Stimulated activated effector memory CD8-positive, alpha-beta T cell treated with anti-CD3 and anti-CD28 coated beads, Interleukin-12 subunit alpha, Interleukin-12 subunit beta, amount 100 ng/mL, for 72 hours (primary cell): Measurements from ENCODE around the gene PPM1A.

ENCODE experiments used
- ATAC-seq: fragments of 150-1000 bp; cut with Tn5 transposase; 2 replicates; pipeline ENCODE4 v1.10.0; 2021
- DNase-seq, 2 donors: peaks; one replicate each; pipeline ENCODE4 v3.0.0; 2021 to 2022; ENCODE audit warnings: low spot score in 2 of 2
- H3K27ac Mint-ChIP-seq: one replicate; pipeline ENCODE4 v1.8.0; 2022; ENCODE audit warnings: mild to moderate bottlenecking, mixed read lengths
- H3K36me3 Mint-ChIP-seq: one replicate; pipeline ENCODE4 v1.8.0; 2022; ENCODE audit warnings: mild to moderate bottlenecking, mixed read lengths
- H3K4me1 Mint-ChIP-seq: one replicate; pipeline ENCODE4 v1.8.0; 2022; ENCODE audit warnings: mixed read lengths
- H3K4me3 Mint-ChIP-seq: one replicate; pipeline ENCODE4 v1.8.0; 2022; ENCODE audit warnings: mild to moderate bottlenecking, mixed read lengths
- H3K9me3 Mint-ChIP-seq: one replicate; pipeline ENCODE4 v1.8.0; 2022; ENCODE audit warnings: mixed read lengths

Gene PPM1A

GRCh38 chr14:60344751-60345150, 95.7 kb downstream of the PPM1A start:
- H3K36me3 Mint-ChIP-seq, result no peaks in the 10 kb centered on the region
- no peaks in the 10 kb centered on the region for H3K9me3 Mint-ChIP-seq
- H3K4me1 Mint-ChIP-seq, result peaks cover 10% of the 10 kb centered on the region
- H3K27ac Mint-ChIP-seq, result no peak overlapping the region
- no peak overlapping the region for H3K4me3 Mint-ChIP-seq
- no peak for ATAC-seq
- DNase-seq, result no peak

- no peaks in the 10 kb centered on the region for H3K36me3 Mint-ChIP-seq
- H3K4me1 Mint-ChIP-seq, result peaks cover 10% of the 10 kb centered on the region
- no peaks in the 10 kb centered on the region for H3K9me3 Mint-ChIP-seq
- ATAC-seq (no peak), DNase-seq (no peak)
- H3K4me3 Mint-ChIP-seq, result no peak overlapping the region
- H3K27ac Mint-ChIP-seq, result no peak overlapping the region
Observed at GRCh38 chr14:60346706-60347105, 97.7 kb downstream of the PPM1A start.

GRCh38 chr14:60348211-60348610, 99.2 kb downstream of the PPM1A start:
- peaks cover 10% of the 10 kb centered on the region for H3K4me1 Mint-ChIP-seq
- DNase-seq, result no peak

More at GRCh38 chr14:60348211-60348610, 99.2 kb downstream of the PPM1A start:
- ATAC-seq, result no peak
- Mint-ChIP-seq H3K9me3 (no peaks in the 10 kb centered on the region), H3K27ac (no peak overlapping the region), H3K4me3 (no peak overlapping the region), H3K36me3 (no peaks in the 10 kb centered on the region)
